ENCODE measurements around the gene NTN3. TPM values are rescaled to one million over a fixed set of nuclear protein-coding genes. Genes with fewer than 3 reads are reported as not detected.

NTN3 gene
- total and polyA plus RNA-seq, 2 of the 8 experiments (the other 6 are each of a cell fraction or from before 2014, with no cell fraction given) = 0.30 to 0.34 TPM

GRCh38 chr16:2475413-2476344 lies 4.6 kb downstream of the NTN3 start:
- H3K79me2 ChIP-seq (ENCODE audit: control insufficient read depth in 1 of 2, insufficient read depth in 2 of 2, low read length in 2 of 2) = peaks cover 0 to 2% of the 10 kb centered on the region in 2 experiments; a peak in 1 of 4 replicates
- H3K56ac ChIP-seq (replicated peaks; ENCODE audit: insufficient read length, low read depth, low read length) = no peak overlapping the region
- no peaks in the 10 kb centered on the region for H3K9me3 ChIP-seq (ENCODE audit: insufficient read depth in 2 of 2, low read depth in 1 of 2, low read length in 1 of 2)
- H3K14ac ChIP-seq (ENCODE audit: insufficient read length) = no peak overlapping the region
- no peak overlapping the region for H2AFZ ChIP-seq (ENCODE audit: low read length)
- H4K91ac ChIP-seq (replicated peaks; ENCODE audit: insufficient read length, low read length) = no peak overlapping the region
- WGBS, 2 experiments (ENCODE audit: extremely low coverage in 1 of 2, insufficient coverage in 1 of 2, insufficient read length in 1 of 2, insufficient replicate concordance in 2 of 2, low coverage in 1 of 2, low lambda C conversion rate in 2 of 2, missing lambda C conversion rate in 1 of 2) = 20% methylated on average over 37 of the region's 55 CpGs; no CpG with 5 or more reads in 1 of the 2 experiments
- H2AK5ac ChIP-seq (ENCODE audit: low read depth, low read length) = no peak overlapping the region
- no peak overlapping the region for H2BK5ac ChIP-seq (ENCODE audit: low read depth, low read length)
- ChIA-PET CTCF (ENCODE audit: partially characterized antibody) (interaction anchor here (0.8 to 1.7 kb wide), 5 partner anchors 11 to 197 kb away, joined by 3 to 6 read pairs (median 5); no protein-coding TSS in a partner anchor), POLR2A (ENCODE audit: partially characterized antibody) (interaction anchor here (0.8 to 3.5 kb wide), 7 partner anchors 16 to 276 kb away, joined by 3 to 20 read pairs (median 4); partner anchors contain the start of genes CEMP1 and TEDC2)
- H3K36me3 ChIP-seq (ENCODE audit: control insufficient read depth in 2 of 4, insufficient read depth in 4 of 4, low read length in 3 of 4) = no peaks in the 10 kb centered on the region
- no peak overlapping the region for H2BK120ac ChIP-seq (replicated peaks; ENCODE audit: low read depth, low read length)
- H3K23ac ChIP-seq (ENCODE audit: insufficient read length) = no peak overlapping the region
- no peak overlapping the region for H3K4ac ChIP-seq (replicated peaks; ENCODE audit: insufficient read length, low read depth, low read length)
- H3K23me2 ChIP-seq (ENCODE audit: low read depth, low read length) = peaks cover 20% of the 10 kb centered on the region; the same call in 1 of the 2 replicates
- H4K5ac ChIP-seq (ENCODE audit: insufficient read length, low read depth, low read length) = no peak overlapping the region
- peaks cover 0 to 25% (median 10%) of the 10 kb centered on the region in 4 experiments; a peak in 6 of 7 replicates for H3K4me1 ChIP-seq (replicated peaks in 1 of 4; ENCODE audit: control insufficient read depth in 3 of 4, insufficient read depth in 4 of 4, low read length in 3 of 4)
- H3K4me2 ChIP-seq (ENCODE audit: insufficient read depth in 1 of 2, low read depth in 2 of 2, low read length in 2 of 2) = peak overlapping the region; percentile 73 to 83
- no peak for FAIRE-seq
- H3K18ac ChIP-seq (ENCODE audit: extremely low read depth, low read length) = no peak overlapping the region; the same call in 1 of the 2 replicates
- no peak overlapping the region for H2BK15ac ChIP-seq (ENCODE audit: low read length)
- peak overlapping the region; percentile 61 to 93 (median 72) for H3K4me3 ChIP-seq (ENCODE audit: extremely low read depth in 1 of 4, insufficient read depth in 2 of 4, low read depth in 3 of 4, low read length in 4 of 4)
- peak in 1 of 2 experiments; percentile 75 for DNase-seq (ENCODE audit: low read depth in 1 of 2, low spot score in 2 of 2)
- H3K79me1 ChIP-seq (ENCODE audit: low read depth, low read length) = peaks cover 14% of the 10 kb centered on the region; the same call in 1 of the 2 replicates
- no peak overlapping the region for H2BK20ac ChIP-seq (ENCODE audit: low read length)
- peaks cover 20 to 47% (median 36%) of the 10 kb centered on the region in 4 experiments for H3K27me3 ChIP-seq (replicated peaks in 1 of 4; ENCODE audit: control insufficient read depth in 3 of 4, extremely low read depth in 1 of 4, insufficient read depth in 3 of 4, low read length in 3 of 4)
- no peak overlapping the region; the same call in 1 of the 2 replicates for H4K8ac ChIP-seq (ENCODE audit: extremely low read depth, insufficient read depth, low read length)
- H4K20me1 ChIP-seq (replicated peaks in 1 of 2; ENCODE audit: control insufficient read depth in 1 of 2, insufficient read depth in 2 of 2, low read length in 2 of 2) = peaks cover 7 to 21% of the 10 kb centered on the region in 2 experiments
- peak overlapping the region in 1 of 4 experiments; percentile 6; a peak in 1 of 7 replicates for H3K9ac ChIP-seq (replicated peaks in 1 of 4; ENCODE audit: extremely low read depth in 1 of 4, low read depth in 3 of 4, low read length in 3 of 4)
- H2BK12ac ChIP-seq (ENCODE audit: low read depth, low read length) = no peak overlapping the region
- H3K27ac ChIP-seq (ENCODE audit: low read depth, low read length) = no peak overlapping the region
- TF ChIP-seq NANOG (IDR thresholded peaks at IDR 0.05; ENCODE audit: insufficient read depth, low read depth, low read length, poor library complexity, severe bottlenecking) (no peak), CTBP2 (IDR thresholded peaks at IDR 0.05; ENCODE audit: borderline replicate concordance, insufficient read depth, insufficient read length, low read length) (no peak), BCL11A (IDR thresholded peaks at IDR 0.05; ENCODE audit: low read depth in 2 of 2, low read length in 2 of 2) (no peak), EGR1 (IDR thresholded peaks at IDR 0.05; ENCODE audit: borderline replicate concordance, low read depth, low read length) (no peak), SP4 (IDR thresholded peaks at IDR 0.05; ENCODE audit: low read length) (no peak), KDM4A (IDR thresholded peaks at IDR 0.05; ENCODE audit: low read depth, low read length, severe bottlenecking) (peak; percentile 0), MAFK (IDR thresholded peaks at IDR 0.05; ENCODE audit: low read depth, low read length) (no peak), RAD21 (IDR thresholded peaks at IDR 0.05 in 1 of 2, conservative IDR thresholded peaks at IDR 0.05 in 1 of 2; ENCODE audit: low read depth in 2 of 2, low read length in 2 of 2) (0 out of 4 replicates have a peak, but pooled peaks of 1 of the 2 experiments have one; percentile 2), JUN (IDR thresholded peaks at IDR 0.05; ENCODE audit: low read depth, low read length) (no peak), SUZ12 (IDR thresholded peaks at IDR 0.05; ENCODE audit: low read length) (no peak)
